ENCODE results near the gene GSE1.
A peak's percentile ranks its signal among the peaks of the same experiment; 100 is the strongest.

GSE1 gene

GRCh38 chr16:85646976-85647375 lies 33.9 kb downstream of the GSE1 start:
- no peak for DNase-seq (ENCODE audit: low spot score)

- DNase-seq (ENCODE audit: low spot score), result no peak
These were observed 35.1 kb downstream of the GSE1 start for GRCh38 chr16:85648070-85648714.

GRCh38 chr16:85648805-85649204 lies 35.7 kb downstream of the GSE1 start:
- DNase-seq (ENCODE audit: low spot score), result no peak

GRCh38 chr16:85649411-85650134 lies 36.5 kb downstream of the GSE1 start:
- no peak for DNase-seq (ENCODE audit: low spot score)

- no peak for DNase-seq (ENCODE audit: low spot score)
These were observed 37.2 kb downstream of the GSE1 start for GRCh38 chr16:85650135-85650843.

GRCh38 chr16:85650844-85651628 lies 37.9 kb downstream of the GSE1 start:
- DNase-seq (ENCODE audit: low spot score), result peak; percentile 64

GRCh38 chr16:85651629-85652430 lies 38.7 kb downstream of the GSE1 start:
- DNase-seq (ENCODE audit: low spot score), result no peak

- peak; percentile 70 for DNase-seq (ENCODE audit: low spot score)
These were observed 39.5 kb downstream of the GSE1 start for GRCh38 chr16:85652431-85653221.

- no peak for DNase-seq (ENCODE audit: low spot score)
These were observed 40.3 kb downstream of the GSE1 start for GRCh38 chr16:85653290-85653891.

- DNase-seq (ENCODE audit: low spot score), result no peak
These were observed 41.4 kb downstream of the GSE1 start for GRCh38 chr16:85654251-85655095.

GRCh38 chr16:85655216-85656129 lies 42.4 kb downstream of the GSE1 start:
- DNase-seq (ENCODE audit: low spot score), result no peak

- no peak for DNase-seq (ENCODE audit: low spot score)
These were observed 43.5 kb downstream of the GSE1 start for GRCh38 chr16:85656351-85657266.

GRCh38 chr16:85657267-85657650 lies 44.1 kb downstream of the GSE1 start:
- DNase-seq (ENCODE audit: low spot score), result no peak

GRCh38 chr16:85657996-85658395 lies 44.9 kb downstream of the GSE1 start:
- no peak for DNase-seq (ENCODE audit: low spot score)

GRCh38 chr16:85658504-85659326 lies 45.6 kb downstream of the GSE1 start:
- no peak for DNase-seq (ENCODE audit: low spot score)

- no peak for DNase-seq (ENCODE audit: low spot score)
These were observed 46.2 kb downstream of the GSE1 start for GRCh38 chr16:85659336-85659735.
